NCI-H1694 treated with DMSO at 0.1 percent for 48 hours (cell line): ENCODE data around the gene CCT3.
"Not testable (repeated sequence)": the region's sequence is repeated elsewhere in the genome, so short reads cannot be mapped to it uniquely, and the experiment has no call there.

Experiments used
- DNase-seq: peaks from one replicate; lab custom pipeline; 2025; lab: John Stamatoyannopoulos, UW

The CCT3 gene

GRCh38 chr1:156368157-156368658 lies 30.1 kb upstream of the CCT3 start:
- no peak for DNase-seq

- DNase-seq: no peak
Measured at GRCh38 chr1:156367383-156368156, 29.5 kb upstream of the CCT3 start.

GRCh38 chr1:156366378-156367166 lies 28.5 kb upstream of the CCT3 start:
- no peak for DNase-seq

GRCh38 chr1:156365754-156366153 lies 27.7 kb upstream of the CCT3 start:
- DNase-seq: no peak

- DNase-seq: no peak
Measured at GRCh38 chr1:156360534-156360933, 22.4 kb upstream of the CCT3 start.

GRCh38 chr1:156359973-156360372 lies 21.9 kb upstream of the CCT3 start:
- peak; percentile 19 for DNase-seq

GRCh38 chr1:156359249-156359648 lies 21.2 kb upstream of the CCT3 start:
- DNase-seq: no peak

GRCh38 chr1:156358641-156359040 lies 20.5 kb upstream of the CCT3 start:
- no peak for DNase-seq

- DNase-seq: no peak
Measured at GRCh38 chr1:156357977-156358376, 19.9 kb upstream of the CCT3 start.

GRCh38 chr1:156356875-156357534 lies 18.9 kb upstream of the CCT3 start:
- DNase-seq: peak; percentile 78

GRCh38 chr1:156356262-156356874 lies 18.3 kb upstream of the CCT3 start:
- no peak for DNase-seq

- not testable (repeated sequence) for DNase-seq
Measured at GRCh38 chr1:156352481-156352880, 14.4 kb upstream of the CCT3 start.

- no peak for DNase-seq
Measured at GRCh38 chr1:156347331-156347730, 9.2 kb upstream of the CCT3 start.

GRCh38 chr1:156346636-156347035 lies 8.5 kb upstream of the CCT3 start:
- DNase-seq: peak; percentile 71

GRCh38 chr1:156346035-156346434 lies 7.9 kb upstream of the CCT3 start:
- not testable (repeated sequence) for DNase-seq

GRCh38 chr1:156344409-156344808 lies 6.3 kb upstream of the CCT3 start:
- no peak for DNase-seq

- no peak for DNase-seq
Measured at GRCh38 chr1:156342166-156342955, 4.3 kb upstream of the CCT3 start.

- DNase-seq: no peak
Measured at GRCh38 chr1:156337888-156338179, 258 bp downstream of the CCT3 start.

- no peak for DNase-seq
Measured at GRCh38 chr1:156337052-156337887, 822 bp downstream of the CCT3 start.

GRCh38 chr1:156336242-156336641 lies 1.9 kb downstream of the CCT3 start:
- peak; percentile 46 for DNase-seq

- DNase-seq: not testable (repeated sequence)
Measured at GRCh38 chr1:156323179-156323578, 14.9 kb downstream of the CCT3 start.
